Neural progenitor cell (in vitro differentiated cells): ENCODE results near the gene TLR8. TPM values are rescaled to one million over a fixed set of nuclear protein-coding genes. Genes with fewer than 3 reads are reported as not detected.
"Not testable (repeated sequence)": the region's sequence is repeated elsewhere in the genome, so short reads cannot be mapped to it uniquely, and the experiment has no call there.

Source experiments
- DNase-seq: peaks from one replicate; pipeline ENCODE4 v3.0.0-alpha.2; 2016; ENCODE audit warnings: low spot score
- H2AFZ ChIP-seq: fragments of 200-600 bp; sonication (generic); replicated peaks from 2 replicates; pipeline ENCODE4 v1.6.1; 2016; ENCODE audit warnings: antibody characterized with exemption
- H3F3A ChIP-seq: fragments of 200-600 bp; sonication (generic); 2 replicates; pipeline ENCODE4 v1.6.1; 2016; ENCODE audit warnings: antibody characterized with exemption, low read depth
- H3K27ac ChIP-seq: fragments of 200-600 bp; sonication (generic); 2 replicates; pipeline ENCODE4 v1.5.1; 2016; ENCODE audit warnings: mild to moderate bottlenecking
- H3K27me3 ChIP-seq: fragments of 200-600 bp; sonication (generic); 2 replicates; pipeline ENCODE4 v1.6.1; 2016; ENCODE audit warnings: mild to moderate bottlenecking, moderate library complexity
- H3K36me3 ChIP-seq: fragments of 200-600 bp; sonication (generic); 2 replicates; pipeline ENCODE4 v1.5.1; 2016
- H3K4me1 ChIP-seq: fragments of 200-600 bp; sonication (generic); 2 replicates; pipeline ENCODE4 v1.6.1; 2016; ENCODE audit warnings: mixed run types
- H3K4me2 ChIP-seq: fragments of 200-600 bp; sonication (generic); 2 replicates; pipeline ENCODE4 v1.6.1; 2016
- H3K4me3 ChIP-seq: fragments of 200-600 bp; sonication (generic); 2 replicates; pipeline ENCODE4 v1.5.1; 2016
- H3K79me2 ChIP-seq: fragments of 200-600 bp; sonication (generic); 2 replicates; pipeline ENCODE4 v1.6.1; 2016; ENCODE audit warnings: low read depth
- H3K9ac ChIP-seq: fragments of 200-600 bp; sonication (generic); 2 replicates; pipeline ENCODE4 v1.6.1; 2016
- H3K9me3 ChIP-seq: fragments of 200-600 bp; sonication (generic); 2 replicates; pipeline ENCODE4 v1.5.1; 2016; ENCODE audit warnings: low read depth
- H4K20me1 ChIP-seq: fragments of 200-600 bp; sonication (generic); 2 replicates; pipeline ENCODE4 v1.6.1; 2016; ENCODE audit warnings: low read depth
- H3K27ac Mint-ChIP-seq: 3 replicates; pipeline ENCODE4 v1.8.0; 2021; ENCODE audit warnings: mixed read lengths
- H3K27me3 Mint-ChIP-seq: 2 replicates; pipeline ENCODE4 v1.8.0; 2022; ENCODE audit warnings: low read depth, mild to moderate bottlenecking, inconsistent platforms, moderate library complexity, mixed read lengths; ENCODE audit not compliant: insufficient read depth
- H3K36me3 Mint-ChIP-seq: 3 replicates; pipeline ENCODE4 v1.8.0; 2021; ENCODE audit warnings: mixed read lengths
- H3K4me1 Mint-ChIP-seq: 3 replicates; pipeline ENCODE4 v1.8.0; 2021; ENCODE audit warnings: mixed read lengths
- H3K4me3 Mint-ChIP-seq: 3 replicates; pipeline ENCODE4 v1.8.0; 2021; ENCODE audit warnings: mild to moderate bottlenecking, moderate library complexity, mixed read lengths
- H3K9me3 Mint-ChIP-seq: 3 replicates; pipeline ENCODE4 v1.8.0; 2020; ENCODE audit warnings: mixed read lengths
- CTCF ChIP-seq: fragments of 200-600 bp; sonication (generic); IDR thresholded peaks from 2 replicates; pipeline ENCODE4 v1.5.1; 2017; ENCODE audit warnings: antibody characterized with exemption, mild to moderate bottlenecking
- EZH2 ChIP-seq: fragments of 200-600 bp; sonication (generic); IDR thresholded peaks from 2 replicates; pipeline ENCODE4 v1.6.1; 2017; ENCODE audit warnings: antibody characterized with exemption, mild to moderate bottlenecking, moderate library complexity
- EZH2phosphoT487 ChIP-seq: fragments of 200-600 bp; sonication (generic); IDR thresholded peaks from 2 replicates; pipeline ENCODE4 v1.6.1; 2017; ENCODE audit warnings: antibody characterized with exemption
- total RNA-seq: library from RNA; depleted of rRNA; stranded (reverse); fragments of >200 nt; gene quantifications from 2 replicates; pipeline ENCODE4 v1.2.3, GENCODE V29; 2015; ENCODE audit warnings: low replicate concordance

TLR8 gene
- total RNA-seq, 1 donor from 2014 or later = not detected

GRCh38 chrX:12958461-12958860 is 52.0 kb downstream of the TLR8 start:
- Mint-ChIP-seq H3K9me3 (peaks cover 15% of the 10 kb centered on the region), H3K27ac (no peak overlapping the region), H3K27me3 (no peaks in the 10 kb centered on the region), H3K36me3 (no peaks in the 10 kb centered on the region), H3K4me1 (no peaks in the 10 kb centered on the region), H3K4me3 (no peak overlapping the region)
- H3K27ac ChIP-seq = no peak overlapping the region
- H3K9me3 ChIP-seq = no peaks in the 10 kb centered on the region
- no peaks in the 10 kb centered on the region for H3K79me2 ChIP-seq
- no peaks in the 10 kb centered on the region for H3K36me3 ChIP-seq
- H3K9ac ChIP-seq = no peak overlapping the region
- H2AFZ ChIP-seq = no peak overlapping the region
- no peak for DNase-seq
- H4K20me1 ChIP-seq = no peaks in the 10 kb centered on the region
- H3K4me1 ChIP-seq = no peaks in the 10 kb centered on the region
- no peaks in the 10 kb centered on the region for H3K27me3 ChIP-seq
- TF ChIP-seq CTCF (no peak), EZH2 (no peak), EZH2phosphoT487 (no peak)
- no peak overlapping the region for H3K4me2 ChIP-seq
- H3K4me3 ChIP-seq = no peak overlapping the region
- H3F3A ChIP-seq = no peaks in the 10 kb centered on the region

DNA sequence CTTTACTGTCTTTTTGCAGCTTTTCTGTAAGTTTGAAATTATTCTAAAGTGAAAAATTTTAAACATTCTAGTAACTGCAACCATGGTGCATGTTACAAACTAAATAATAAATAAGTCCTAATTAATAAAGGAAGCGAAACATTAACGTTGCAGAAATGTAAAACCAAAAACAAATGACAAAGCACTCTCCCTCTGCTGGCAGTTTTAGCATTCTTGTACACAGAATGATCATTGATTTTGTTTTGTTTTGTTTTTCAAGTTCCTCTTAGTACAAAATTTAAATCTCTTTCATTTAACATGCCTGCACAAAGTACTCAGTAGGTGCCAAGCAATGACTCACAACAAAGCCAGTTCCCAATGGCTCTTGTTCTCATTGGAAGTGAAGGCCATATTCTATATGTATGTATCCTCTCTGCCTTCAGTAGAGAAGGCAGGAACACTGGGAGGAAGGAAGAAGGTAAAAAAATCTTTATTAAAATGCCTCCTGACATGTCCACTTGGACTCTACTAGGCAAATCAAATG is 54.8 kb downstream of the TLR8 start:
- no peaks in the 10 kb centered on the region for H3F3A ChIP-seq
- no peak for DNase-seq
- H3K36me3 ChIP-seq = no peaks in the 10 kb centered on the region
- H3K4me1 Mint-ChIP-seq = peaks cover 3% of the 10 kb centered on the region
- H2AFZ ChIP-seq = no peak overlapping the region
- no peaks in the 10 kb centered on the region for H3K9me3 ChIP-seq
- no peaks in the 10 kb centered on the region for H3K27me3 ChIP-seq
- no peak overlapping the region for H3K4me3 ChIP-seq
- H3K27ac Mint-ChIP-seq = no peak overlapping the region
- no peaks in the 10 kb centered on the region for H3K79me2 ChIP-seq
- H3K4me3 Mint-ChIP-seq = no peak overlapping the region
- peaks cover 2% of the 10 kb centered on the region for H3K36me3 Mint-ChIP-seq
- H3K9me3 Mint-ChIP-seq = peaks cover 20% of the 10 kb centered on the region
- TF ChIP-seq EZH2 (no peak), CTCF (no peak), EZH2phosphoT487 (no peak)
- H3K4me1 ChIP-seq = peaks cover 5% of the 10 kb centered on the region
- peaks cover 3% of the 10 kb centered on the region for H3K27me3 Mint-ChIP-seq
- no peak overlapping the region for H3K4me2 ChIP-seq
- no peaks in the 10 kb centered on the region for H4K20me1 ChIP-seq
- no peak overlapping the region for H3K27ac ChIP-seq
- H3K9ac ChIP-seq = no peak overlapping the region

GRCh38 chrX:12962041-12962504 is 55.7 kb downstream of the TLR8 start:
- H3K27ac Mint-ChIP-seq = no peak overlapping the region
- H3K9me3 Mint-ChIP-seq = peaks cover 24% of the 10 kb centered on the region
- H3K4me3 Mint-ChIP-seq = no peak overlapping the region

GRCh38 chrX:12963210-12963850 is 56.9 kb downstream of the TLR8 start:
- H2AFZ ChIP-seq, H3K27ac ChIP-seq, H3K27ac Mint-ChIP-seq, H3K4me1 ChIP-seq, H3K79me2 ChIP-seq, H3K36me3 Mint-ChIP-seq, H3K4me2 ChIP-seq, H3K4me3 ChIP-seq, H3K4me3 Mint-ChIP-seq, H3K4me1 Mint-ChIP-seq, H3K27me3 Mint-ChIP-seq, H3K36me3 ChIP-seq, H3K9ac ChIP-seq, H3K9me3 ChIP-seq, DNase-seq, H3F3A ChIP-seq, H3K27me3 ChIP-seq, H4K20me1 ChIP-seq: not testable (repeated sequence)
- H3K9me3 Mint-ChIP-seq = peaks cover 28% of the 10 kb centered on the region

More at GRCh38 chrX:12962041-12962504, 55.7 kb downstream of the TLR8 start:
- Histone ChIP-seq H3K9ac (no peak overlapping the region), H2AFZ (no peak overlapping the region), H3K4me1 (peaks cover 5% of the 10 kb centered on the region), H3K4me3 (no peak overlapping the region), H3K36me3 (no peaks in the 10 kb centered on the region), H4K20me1 (no peaks in the 10 kb centered on the region), H3K9me3 (no peaks in the 10 kb centered on the region), H3F3A (no peaks in the 10 kb centered on the region), H3K4me2 (no peak overlapping the region), H3K27ac (no peak overlapping the region), H3K79me2 (no peaks in the 10 kb centered on the region), H3K27me3 (no peaks in the 10 kb centered on the region)
- Mint-ChIP-seq H3K4me1 (peaks cover 3% of the 10 kb centered on the region), H3K36me3 (peaks cover 2% of the 10 kb centered on the region), H3K27me3 (peaks cover 3% of the 10 kb centered on the region)
- no peak for DNase-seq
- no peak for TF ChIP-seq EZH2phosphoT487
- no peak for TF ChIP-seq EZH2
- TF ChIP-seq CTCF = no peak
